Esophagus squamous epithelium (tissue), 4 donors: ENCODE results near the gene KRT15.

Source experiments
- CTCF ChIP-seq, 6 experiments: fragments of 450-650 bp in 4 of 6; fragments of 200-600 bp in 2 of 6; sonication (generic) in 2 of 6; IDR thresholded peaks; one replicate each; pipeline ENCODE4 v1.5.1; 2016 to 2019; ENCODE audit warnings: antibody characterized with exemption in 6 of 6, mild to moderate bottlenecking in 4 of 6, moderate library complexity in 4 of 6
- POLR2A ChIP-seq, 4 donors: fragments of 450-650 bp; IDR thresholded peaks; one replicate each; pipeline ENCODE4 v1.6.1; 2017; ENCODE audit warnings: antibody characterized with exemption in 4 of 4, mild to moderate bottlenecking in 4 of 4, moderate library complexity in 3 of 4

GRCh38 chr17:41511716-41512115, 7.0 kb downstream of the KRT15 start:
- TF ChIP-seq CTCF (IDR thresholded peaks at IDR 0.05) (no peak), POLR2A (IDR thresholded peaks at IDR 0.05) (no peak)
